BE2C (cell line): ENCODE measurements around the gene IRF2.
"Not testable (repeated sequence)": the region's sequence is repeated elsewhere in the genome, so short reads cannot be mapped to it uniquely, and the experiment has no call there.

ENCODE experiments used
- DNase-seq: peaks from one replicate; pipeline ENCODE4 v3.0.0-alpha.2; 2020
- H3K27me3 ChIP-seq: fragments of 250-450 bp; sonication (Bioruptor Pico); 2 replicates; pipeline ENCODE4 v1.5.1; 2020; ENCODE audit warnings: mild to moderate bottlenecking
- H3K36me3 ChIP-seq: fragments of 250-450 bp; sonication (Bioruptor Pico); 2 replicates; pipeline ENCODE4 v1.5.1; 2020; ENCODE audit warnings: mild to moderate bottlenecking
- H3K4me1 ChIP-seq: fragments of 250-450 bp; sonication (Bioruptor Pico); 2 replicates; pipeline ENCODE4 v1.5.1; 2020
- H3K4me3 ChIP-seq: 2 replicates; pipeline ENCODE4 v1.5.1; 2011; ENCODE audit warnings: low read depth, low read length
- H3K9me3 ChIP-seq: fragments of 250-450 bp; sonication (Bioruptor Pico); 2 replicates; pipeline ENCODE4 v1.5.1; 2020
- TF ChIP-seq, protein P1 (sequence below): IDR thresholded peaks from 2 replicates; pipeline ENCODE4 v1.5.1; 2012; ENCODE audit warnings: mild to moderate bottlenecking, low read depth, low read length

Gene IRF2

DNA sequence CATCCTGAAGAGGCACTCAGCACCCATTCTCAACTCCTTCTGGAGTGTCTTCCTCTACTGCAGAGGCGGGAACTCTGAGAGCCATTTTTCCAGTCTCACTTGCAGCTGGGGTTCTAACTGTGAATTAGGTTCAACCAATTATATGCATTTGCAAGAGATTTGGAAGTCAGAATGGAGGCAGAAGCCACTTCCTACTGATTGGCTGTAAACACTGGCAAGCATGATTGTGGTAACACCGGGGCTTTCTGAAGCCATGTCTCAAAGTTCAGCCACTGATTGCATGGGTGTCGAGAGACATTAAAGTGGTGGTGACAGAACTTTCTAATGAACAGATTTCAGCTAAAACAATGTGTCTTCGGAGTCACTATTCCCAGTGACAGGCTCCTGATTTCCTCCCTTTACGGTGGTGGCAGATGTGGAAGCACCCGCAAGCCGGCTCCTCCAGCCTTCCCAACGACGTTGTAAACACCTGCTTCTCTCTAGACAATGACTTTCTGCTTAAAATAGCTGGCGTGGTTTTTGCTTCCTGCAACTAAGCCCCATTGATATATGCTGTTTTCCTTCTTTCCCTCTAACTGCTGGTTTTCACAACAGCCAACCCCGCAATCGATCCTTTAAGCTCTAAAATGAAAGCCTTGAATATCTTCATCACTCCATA lies 92.0 kb downstream of the IRF2 start:
- no peaks in the 10 kb centered on the region for H3K27me3 ChIP-seq
- no peak overlapping the region for H3K4me3 ChIP-seq
- no peak for DNase-seq
- TF ChIP-seq, protein P1, sequence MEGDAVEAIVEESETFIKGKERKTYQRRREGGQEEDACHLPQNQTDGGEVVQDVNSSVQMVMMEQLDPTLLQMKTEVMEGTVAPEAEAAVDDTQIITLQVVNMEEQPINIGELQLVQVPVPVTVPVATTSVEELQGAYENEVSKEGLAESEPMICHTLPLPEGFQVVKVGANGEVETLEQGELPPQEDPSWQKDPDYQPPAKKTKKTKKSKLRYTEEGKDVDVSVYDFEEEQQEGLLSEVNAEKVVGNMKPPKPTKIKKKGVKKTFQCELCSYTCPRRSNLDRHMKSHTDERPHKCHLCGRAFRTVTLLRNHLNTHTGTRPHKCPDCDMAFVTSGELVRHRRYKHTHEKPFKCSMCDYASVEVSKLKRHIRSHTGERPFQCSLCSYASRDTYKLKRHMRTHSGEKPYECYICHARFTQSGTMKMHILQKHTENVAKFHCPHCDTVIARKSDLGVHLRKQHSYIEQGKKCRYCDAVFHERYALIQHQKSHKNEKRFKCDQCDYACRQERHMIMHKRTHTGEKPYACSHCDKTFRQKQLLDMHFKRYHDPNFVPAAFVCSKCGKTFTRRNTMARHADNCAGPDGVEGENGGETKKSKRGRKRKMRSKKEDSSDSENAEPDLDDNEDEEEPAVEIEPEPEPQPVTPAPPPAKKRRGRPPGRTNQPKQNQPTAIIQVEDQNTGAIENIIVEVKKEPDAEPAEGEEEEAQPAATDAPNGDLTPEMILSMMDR = no peak
- H3K9me3 ChIP-seq = no peaks in the 10 kb centered on the region; the same call in 1 of the 2 replicates
- H3K4me1 ChIP-seq = peaks cover 11% of the 10 kb centered on the region
- peaks cover 4% of the 10 kb centered on the region; the same call in 1 of the 2 replicates for H3K36me3 ChIP-seq

DNA sequence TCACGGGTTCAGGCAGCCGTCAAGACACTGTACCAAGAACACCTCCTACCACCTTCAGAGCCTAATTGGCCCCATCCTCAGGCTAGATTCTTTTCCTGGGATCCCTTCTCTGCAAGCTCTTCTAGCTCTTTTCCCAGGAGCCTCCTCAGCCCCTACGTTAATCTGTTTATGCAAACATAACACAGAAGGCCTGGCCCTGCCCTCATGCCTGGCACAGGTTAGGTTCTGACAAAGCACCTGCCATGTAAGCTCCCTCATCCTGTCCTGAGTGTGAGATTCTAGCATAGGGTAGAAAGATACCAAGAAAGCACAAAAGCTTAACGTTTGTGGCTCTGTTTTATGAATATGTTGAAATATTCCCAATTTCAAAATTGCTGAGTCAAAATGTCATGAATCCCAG lies 93.6 kb downstream of the IRF2 start:
- no peaks in the 10 kb centered on the region for H3K36me3 ChIP-seq
- no peaks in the 10 kb centered on the region; the same call in 1 of the 2 replicates for H3K9me3 ChIP-seq
- DNase-seq = no peak
- H3K4me3 ChIP-seq = no peak overlapping the region
- TF ChIP-seq, protein P1 = no peak
- peaks cover 11% of the 10 kb centered on the region for H3K4me1 ChIP-seq
- H3K27me3 ChIP-seq = no peaks in the 10 kb centered on the region

DNA sequence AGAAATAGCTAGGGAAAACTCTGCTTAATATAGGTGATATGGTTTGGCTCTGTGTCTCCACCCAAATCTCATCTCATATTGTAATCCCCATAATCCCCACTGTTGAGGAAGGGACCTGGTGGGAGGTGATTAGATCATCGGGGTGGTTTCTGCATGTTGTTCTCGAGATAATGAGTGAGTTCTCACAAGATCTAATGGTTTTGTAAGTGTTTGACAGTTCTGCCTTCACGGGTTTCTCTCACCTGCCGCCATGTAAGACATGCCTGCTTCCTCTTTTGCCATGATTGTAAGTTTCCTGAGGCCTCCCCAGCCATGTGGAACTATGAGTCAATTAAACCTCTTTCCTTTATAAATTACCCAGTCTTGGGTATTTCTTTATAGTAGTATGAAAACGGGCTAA lies 94.1 kb downstream of the IRF2 start:
- not testable (repeated sequence) for H3K36me3 ChIP-seq, H3K4me3 ChIP-seq, DNase-seq, H3K9me3 ChIP-seq, H3K27me3 ChIP-seq
- peaks cover 11% of the 10 kb centered on the region for H3K4me1 ChIP-seq

DNA sequence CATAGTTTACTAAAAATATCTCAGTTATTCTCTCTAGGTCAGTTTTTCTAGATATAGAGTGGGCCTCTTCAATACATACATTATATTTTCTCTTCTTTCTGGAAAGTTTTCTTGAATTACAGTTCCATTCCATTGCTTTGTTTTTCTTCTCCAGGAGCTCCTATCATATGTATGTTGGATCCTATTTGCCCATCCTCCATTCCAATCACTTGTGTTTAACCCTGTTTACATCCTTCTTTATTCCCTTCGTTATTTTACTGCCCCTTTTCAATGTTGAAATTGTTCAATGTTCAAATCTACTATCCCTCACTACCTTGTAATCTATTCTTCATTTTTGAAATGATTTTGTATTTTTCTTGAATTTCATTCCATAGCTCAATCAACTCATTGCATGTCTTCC lies 97.4 kb downstream of the IRF2 start:
- no peak for DNase-seq
- no peaks in the 10 kb centered on the region; the same call in 1 of the 2 replicates for H3K4me1 ChIP-seq
- TF ChIP-seq, protein P1 = no peak
- H3K27me3 ChIP-seq = no peaks in the 10 kb centered on the region
- H3K4me3 ChIP-seq = no peak overlapping the region
- H3K36me3 ChIP-seq = no peaks in the 10 kb centered on the region
- no peaks in the 10 kb centered on the region; the same call in 1 of the 2 replicates for H3K9me3 ChIP-seq

- DNase-seq = no peak
- no peaks in the 10 kb centered on the region for H3K27me3 ChIP-seq
- no peaks in the 10 kb centered on the region; the same call in 1 of the 2 replicates for H3K4me1 ChIP-seq
- no peak overlapping the region for H3K4me3 ChIP-seq
- TF ChIP-seq, protein P1 = no peak
- H3K36me3 ChIP-seq = no peaks in the 10 kb centered on the region
- no peaks in the 10 kb centered on the region; the same call in 1 of the 2 replicates for H3K9me3 ChIP-seq
These were observed 98.1 kb downstream of the IRF2 start for GRCh38 chr4:184376126-184376838.

GRCh38 chr4:184375623-184376022 lies 98.7 kb downstream of the IRF2 start:
- H3K9me3 ChIP-seq, DNase-seq, H3K4me1 ChIP-seq, H3K36me3 ChIP-seq, H3K4me3 ChIP-seq, H3K27me3 ChIP-seq: not testable (repeated sequence)

DNA sequence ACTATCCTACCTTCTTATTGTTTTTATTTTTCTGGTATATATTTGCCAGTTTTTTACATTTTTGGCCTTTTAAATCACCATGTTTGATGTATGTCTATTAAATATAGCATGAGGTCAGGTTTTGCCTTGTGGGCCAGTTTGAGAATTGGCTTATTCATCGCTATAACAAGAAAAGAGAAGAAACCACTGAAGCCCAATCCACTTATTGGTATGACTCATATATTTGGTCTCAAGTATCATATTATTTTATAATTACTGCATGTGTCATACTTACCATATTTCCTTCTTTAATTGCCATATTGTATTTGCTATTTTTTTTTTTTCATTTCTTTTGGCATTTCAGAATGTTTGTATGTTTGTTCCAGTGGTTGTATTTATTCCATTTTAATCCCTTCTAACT lies 99.3 kb downstream of the IRF2 start:
- no peaks in the 10 kb centered on the region; the same call in 1 of the 2 replicates for H3K4me1 ChIP-seq
- TF ChIP-seq, protein P1 = no peak

More for the DNA sequence above, 99.3 kb downstream of the IRF2 start:
- DNase-seq = no peak
- Histone ChIP-seq H3K36me3 (no peaks in the 10 kb centered on the region), H3K27me3 (no peaks in the 10 kb centered on the region), H3K9me3 (no peaks in the 10 kb centered on the region), H3K4me3 (no peak overlapping the region)
